LHCN-M2 (cell line): ENCODE data around the gene TRIM24. TPM values are rescaled to one million over a fixed set of nuclear protein-coding genes. Genes with fewer than 3 reads are reported as not detected.
A peak's percentile ranks its signal among the peaks of the same experiment; 100 is the strongest.
"Not testable (repeated sequence)": the region's sequence is repeated elsewhere in the genome, so short reads cannot be mapped to it uniquely, and the experiment has no call there.

Experiments used
- DNase-seq: peaks from one replicate; pipeline ENCODE4 v3.0.0-alpha.2; 2012; ENCODE audit warnings: low read depth
- total RNA-seq: library from RNA; depleted of rRNA; stranded (reverse); fragments of >200 nt; gene quantifications from 2 replicates; pipeline ENCODE4 v1.2.3, GENCODE V29; 2014

TRIM24 gene
- total RNA-seq, 1 experiment from 2014 or later = 16.1 TPM

DNA sequence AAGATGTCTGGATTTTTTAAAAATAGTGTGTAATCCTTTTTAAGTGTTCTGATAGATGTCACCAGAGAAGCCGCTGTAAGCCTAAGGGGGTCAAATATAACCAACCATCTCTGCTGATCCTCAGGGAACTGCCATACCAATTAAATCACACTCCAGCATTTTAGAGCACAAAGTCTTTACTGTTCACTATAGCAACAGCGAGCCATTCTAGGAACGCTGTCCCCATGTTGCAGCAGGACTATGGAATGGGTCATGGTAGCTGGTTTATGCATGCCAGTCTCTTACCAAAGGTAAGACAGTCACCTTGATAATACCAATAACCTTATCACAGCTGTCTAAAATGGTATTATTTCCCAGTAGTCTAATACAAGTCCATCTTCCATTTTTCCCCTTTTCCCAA, 33.5 kb downstream of the TRIM24 start:
- DNase-seq = no peak

GRCh38 chr7:138495485-138495884, 35.4 kb downstream of the TRIM24 start:
- DNase-seq = no peak

- no peak for DNase-seq
Measured at GRCh38 chr7:138499340-138499739, 39.3 kb downstream of the TRIM24 start.

DNA sequence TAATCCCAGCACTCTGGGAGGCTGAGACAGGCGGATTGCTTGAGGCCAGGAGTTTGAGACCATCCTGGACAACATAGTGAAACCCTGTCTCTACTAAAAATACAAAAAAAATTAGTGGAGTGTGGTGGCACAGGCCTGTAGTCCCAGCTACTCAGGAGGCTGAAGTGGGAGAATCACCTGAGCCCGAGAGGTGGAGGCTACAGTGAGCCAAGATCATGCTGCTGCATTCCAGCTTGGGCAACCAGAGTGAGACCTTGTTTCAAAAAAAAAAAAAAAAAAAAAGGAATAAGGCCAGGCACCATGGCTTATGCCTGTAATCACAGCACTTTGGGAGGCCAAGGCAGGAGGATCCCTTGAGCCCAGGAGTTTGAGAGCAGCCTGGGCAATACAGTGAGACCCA, 40.2 kb downstream of the TRIM24 start:
- not testable (repeated sequence) for DNase-seq

DNA sequence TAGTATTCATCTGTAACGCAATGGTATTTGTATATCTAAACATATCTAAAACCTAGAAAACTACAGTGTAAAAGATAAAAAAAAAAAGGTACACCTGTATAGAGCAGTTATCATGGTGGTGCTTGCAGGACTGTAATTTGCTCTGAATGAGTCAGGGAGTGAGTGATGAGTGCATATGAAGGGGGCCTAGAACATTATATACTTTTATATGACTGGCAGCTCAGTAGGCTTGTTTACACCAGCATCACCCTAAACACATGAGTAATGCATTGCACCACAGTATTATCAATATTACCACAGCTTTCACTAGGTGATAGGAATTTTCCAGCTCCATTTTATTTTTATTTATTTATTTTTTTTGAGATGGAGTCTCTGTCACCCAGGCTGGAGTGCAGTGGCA, 40.8 kb downstream of the TRIM24 start:
- DNase-seq = no peak

DNA sequence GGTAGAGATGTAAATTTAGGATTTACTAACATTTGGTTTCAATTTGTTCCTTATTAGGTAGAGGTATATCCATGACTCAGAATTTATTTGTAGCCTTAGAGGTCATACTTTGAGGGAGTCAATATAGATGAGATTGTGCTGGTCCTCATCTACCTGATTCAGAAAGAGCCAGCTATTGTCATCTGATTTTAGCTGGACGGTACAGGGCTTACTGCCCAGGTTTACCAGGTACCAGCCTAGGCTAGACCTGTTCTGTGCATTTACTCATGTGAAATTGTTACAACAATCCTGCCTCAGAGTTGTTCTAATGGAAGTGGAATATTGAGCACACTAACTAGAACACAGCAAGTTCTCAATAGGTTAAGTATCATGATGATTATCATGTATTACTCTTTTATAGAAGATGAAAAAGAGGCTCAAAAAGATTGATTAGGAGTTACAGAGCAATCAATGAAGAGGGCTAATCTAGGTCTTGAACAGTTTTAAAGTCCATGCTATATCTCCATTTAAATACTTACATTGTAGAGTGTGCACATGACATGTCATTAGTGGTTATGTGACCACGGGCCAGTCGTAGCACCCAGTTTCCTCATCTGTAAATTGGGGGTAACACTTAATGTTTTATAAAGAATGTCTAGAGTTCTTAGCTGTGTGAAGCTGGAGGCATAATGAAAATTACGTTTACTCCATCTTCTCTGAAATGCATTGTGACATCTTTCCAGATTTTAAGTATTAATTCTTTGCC, 42.1 kb downstream of the TRIM24 start:
- DNase-seq = no peak

DNA sequence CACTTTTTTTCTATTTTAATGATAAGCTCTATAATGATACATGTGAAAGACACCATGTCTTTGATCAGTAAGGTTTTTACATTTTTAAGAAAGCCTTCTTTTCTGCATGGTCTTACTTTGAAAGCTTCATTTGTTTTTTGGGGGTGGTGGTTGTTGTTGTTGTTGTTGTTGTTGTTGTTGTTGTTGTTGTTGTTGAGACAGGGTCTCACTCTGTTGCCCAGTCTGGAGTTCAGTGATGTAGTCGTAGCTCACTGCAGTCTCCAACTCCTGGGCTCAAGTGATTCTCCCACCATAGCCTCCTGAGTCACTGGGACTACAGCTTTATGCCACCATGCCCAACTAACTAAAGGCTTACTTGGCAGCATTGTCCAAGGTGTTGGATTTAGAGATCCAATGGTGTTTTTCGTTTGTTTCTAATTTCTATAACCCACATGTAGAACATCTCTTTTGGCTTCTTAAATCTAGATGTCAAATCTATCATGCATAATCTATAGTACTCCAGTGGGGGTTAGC, 45.4 kb downstream of the TRIM24 start:
- no peak for DNase-seq

DNA sequence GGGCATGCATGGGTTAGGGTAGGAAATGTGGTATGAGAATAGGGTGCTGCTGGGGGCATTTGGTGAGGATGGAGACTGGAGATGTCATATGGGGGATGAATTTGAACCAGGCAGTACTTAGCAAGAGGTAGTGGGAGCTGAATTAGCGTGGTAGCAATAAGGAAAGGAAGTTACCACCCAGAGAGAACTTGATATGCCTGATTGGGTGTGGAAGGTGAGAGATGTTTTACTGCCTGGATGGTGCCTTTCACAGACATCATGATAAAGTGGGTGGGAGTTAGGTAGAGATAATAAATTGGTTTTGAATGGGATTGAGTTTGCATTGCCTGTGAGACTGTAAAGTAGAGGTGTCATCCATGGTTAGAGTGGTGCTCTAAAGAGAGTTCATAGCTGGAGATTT, 46.7 kb downstream of the TRIM24 start:
- no peak for DNase-seq

- no peak for DNase-seq
Measured at GRCh38 chr7:138510003-138510402, 49.9 kb downstream of the TRIM24 start.

DNA sequence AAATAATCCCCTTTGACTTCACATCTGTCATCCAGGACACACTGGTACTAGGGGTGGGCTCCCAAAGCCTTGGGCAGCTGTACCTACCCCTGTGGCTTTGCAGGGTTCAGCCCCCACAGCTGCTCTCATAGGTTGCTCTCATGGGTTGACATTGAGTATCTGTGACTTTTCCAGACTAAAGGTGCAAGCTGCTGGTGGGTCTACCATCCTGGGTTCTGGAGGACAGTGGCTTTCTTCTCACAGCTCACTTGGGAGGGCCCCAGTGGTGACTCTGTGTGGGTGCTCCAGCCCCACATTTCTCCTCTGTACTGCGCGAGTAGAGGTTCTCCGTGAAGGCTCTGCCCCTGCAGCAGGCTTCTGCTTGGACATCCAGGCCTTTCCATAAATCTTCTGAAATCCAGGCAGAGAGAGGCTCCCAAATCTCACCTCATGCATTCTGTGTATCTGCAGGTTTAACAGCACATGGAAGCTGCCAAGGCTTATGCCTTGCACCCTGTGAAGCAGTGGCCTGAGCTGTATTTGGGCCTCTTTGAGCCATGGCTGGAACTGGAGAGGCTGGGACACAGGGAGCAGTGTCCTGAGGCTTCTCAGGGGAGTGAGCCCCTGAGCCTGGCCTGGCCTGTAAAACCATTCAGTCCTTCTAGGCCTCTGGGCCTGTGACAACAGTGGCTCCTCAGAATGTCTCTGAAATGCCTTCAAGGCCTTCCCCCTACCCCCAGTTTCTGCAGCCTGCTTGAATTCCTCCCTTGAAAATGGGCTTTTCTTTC, 52.2 kb downstream of the TRIM24 start:
- DNase-seq = no peak

DNA sequence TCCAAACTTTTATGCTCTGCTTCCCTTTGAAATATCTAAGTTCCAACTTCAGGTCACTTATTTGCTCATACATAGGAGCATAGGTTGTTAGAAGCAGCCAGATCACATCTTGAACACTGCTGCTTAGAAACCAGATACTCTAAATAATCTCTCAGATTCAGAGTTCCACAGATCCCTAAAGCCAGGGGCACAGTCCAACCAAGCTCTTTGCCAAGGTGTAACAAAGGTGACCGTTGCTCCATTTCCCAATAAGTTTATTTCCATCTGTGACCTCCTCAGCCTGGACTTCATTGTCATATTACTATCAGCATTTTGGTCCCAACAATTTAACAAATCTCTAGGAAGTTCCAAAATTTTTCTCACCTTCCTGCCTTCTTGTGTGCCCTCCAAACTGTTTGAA, 52.8 kb downstream of the TRIM24 start:
- DNase-seq = no peak

GRCh38 chr7:138513344-138513871, 53.3 kb downstream of the TRIM24 start:
- no peak for DNase-seq

GRCh38 chr7:138514044-138514443, 54.0 kb downstream of the TRIM24 start:
- no peak for DNase-seq

GRCh38 chr7:138515001-138515528, 55.0 kb downstream of the TRIM24 start:
- DNase-seq = no peak

GRCh38 chr7:138519061-138519798, 59.2 kb downstream of the TRIM24 start:
- DNase-seq = no peak

DNA sequence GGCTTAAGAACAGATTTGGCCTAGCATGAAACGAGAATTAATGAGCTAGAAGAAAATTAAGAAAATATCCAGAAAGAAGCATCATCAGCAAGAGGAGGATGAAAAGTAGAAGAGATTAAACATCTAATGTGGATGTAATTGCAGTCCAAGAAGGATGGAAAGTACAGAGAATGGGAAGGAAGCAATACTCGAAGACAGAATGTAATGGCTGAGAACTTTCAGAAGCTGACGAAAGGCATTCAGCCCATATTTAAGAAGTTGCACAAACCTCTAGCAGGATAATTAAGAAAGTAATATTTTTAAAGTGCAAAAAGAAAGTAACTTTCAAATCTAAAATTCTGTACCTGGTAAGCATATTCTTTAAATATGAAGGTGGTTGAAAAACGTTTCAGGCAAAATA, 60.7 kb downstream of the TRIM24 start:
- DNase-seq = no peak

GRCh38 chr7:138521837-138522461, 61.9 kb downstream of the TRIM24 start:
- DNase-seq = no peak

GRCh38 chr7:138524259-138524658, 64.2 kb downstream of the TRIM24 start:
- DNase-seq = no peak

- DNase-seq = no peak
Measured at GRCh38 chr7:138525757-138526156, 65.7 kb downstream of the TRIM24 start.

- DNase-seq = peak; percentile 32
Measured at GRCh38 chr7:138527746-138528223, 67.7 kb downstream of the TRIM24 start.

- not testable (repeated sequence) for DNase-seq
Measured at GRCh38 chr7:138536833-138537232, 76.8 kb downstream of the TRIM24 start.
